Muscle of leg (tissue), 11 donors: Measurements from ENCODE around the gene CSF3. TPM values are rescaled to one million over a fixed set of nuclear protein-coding genes. Genes with fewer than 3 reads are reported as not detected.

Experiments
- DNase-seq: peaks from one replicate; pipeline ENCODE4 v3.0.0; 2013
- H3K27ac ChIP-seq: one replicate; pipeline ENCODE4 v1.5.1; 2013; ENCODE audit warnings: mild to moderate bottlenecking, low read length, control low read depth
- H3K27me3 ChIP-seq: one replicate; pipeline ENCODE4 v1.6.1; 2013; ENCODE audit warnings: low read length; ENCODE audit not compliant: control insufficient read depth, insufficient read depth
- H3K36me3 ChIP-seq: one replicate; pipeline ENCODE4 v1.6.1; 2013; ENCODE audit warnings: low read length; ENCODE audit not compliant: control insufficient read depth, insufficient read depth
- H3K4me1 ChIP-seq: one replicate; pipeline ENCODE4 v1.6.1; 2013; ENCODE audit warnings: low read length; ENCODE audit not compliant: control insufficient read depth, insufficient read depth
- H3K4me3 ChIP-seq: one replicate; pipeline ENCODE4 v1.5.1; 2013; ENCODE audit warnings: low read length, control low read depth
- H3K9me3 ChIP-seq: replicated peaks from 2 replicates; pipeline ENCODE4 v1.6.1; 2013; ENCODE audit warnings: low read depth, low read length; ENCODE audit not compliant: control insufficient read depth
- WGBS: methylation state at CpG from one replicate; pipeline ENCODE4 v1.1.5; 2013; ENCODE audit warnings: missing lambda C conversion rate; ENCODE audit not compliant: insufficient coverage; 5-methylcytosine and 5-hydroxymethylcytosine counted together
- polyA plus RNA-seq, 8 donors: library from polyadenylated mRNA; unstranded; fragments of 120-200 nt; gene quantifications; one replicate each; pipeline versions ENCODE4 v1.2.1 to v1.2.3, GENCODE V29; 2013; ENCODE audit warnings: inconsistent platforms in 1 of 8, low replicate concordance in 1 of 8; ENCODE audit not compliant: insufficient read length in 8 of 8, insufficient read depth in 1 of 8
- total RNA-seq: library from RNA; stranded (reverse); fragments of 120-200 nt; gene quantifications from one replicate; pipeline ENCODE4 v1.2.4, GENCODE V29; 2013

The CSF3 gene
- total and polyA plus RNA-seq, 9 donors, result 0.09 to 0.54 (median 0.20) TPM; not detected in 1

GRCh38 chr17:40022961-40023541 is 7.8 kb downstream of the CSF3 start:
- no peaks in the 10 kb centered on the region for H3K9me3 ChIP-seq
- peaks cover 80% of the 10 kb centered on the region for H3K36me3 ChIP-seq
- H3K4me3 ChIP-seq, result no peak overlapping the region
- no peaks in the 10 kb centered on the region for H3K27me3 ChIP-seq
- no peak for DNase-seq
- peaks cover 69% of the 10 kb centered on the region for H3K4me1 ChIP-seq
- WGBS, result 85% methylated on average over 14 of the region's 19 CpGs
- peak overlapping the region; percentile 47 for H3K27ac ChIP-seq

DNA sequence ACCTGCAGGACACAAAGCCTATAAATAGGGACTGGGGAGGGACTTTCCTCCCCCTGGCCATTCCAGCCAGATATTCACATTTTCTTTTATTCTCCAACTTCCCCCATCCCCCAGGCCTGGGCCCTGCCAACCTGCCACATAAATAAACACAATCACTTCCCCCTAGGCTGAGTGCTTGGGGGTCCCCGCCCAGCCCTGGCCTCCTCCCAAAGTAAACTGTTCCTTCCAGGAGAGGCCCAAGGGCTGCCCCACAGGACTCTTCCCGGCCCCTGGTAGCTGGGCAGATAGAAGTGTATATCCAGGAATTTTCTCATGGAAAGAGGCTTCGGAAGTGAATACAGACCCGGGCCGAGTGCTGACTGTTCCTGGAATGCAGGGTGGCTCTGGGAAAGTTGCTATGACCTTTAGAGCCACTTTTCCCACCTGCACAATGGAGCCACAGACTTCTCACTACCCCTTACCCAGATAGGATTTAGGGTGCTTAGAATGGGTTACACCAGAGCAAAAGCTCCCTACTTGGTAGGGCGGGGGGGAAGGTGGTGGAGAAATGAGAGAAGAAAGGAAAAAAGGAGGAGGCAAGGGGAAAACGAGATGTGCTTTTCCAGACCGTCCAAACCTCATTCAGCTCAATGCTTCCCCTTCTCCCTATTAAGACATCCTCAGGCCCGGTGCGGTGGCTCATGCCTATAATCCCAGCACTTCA is 8.5 kb downstream of the CSF3 start:
- Histone ChIP-seq H3K4me1 (peaks cover 62% of the 10 kb centered on the region), H3K4me3 (no peak overlapping the region), H3K27me3 (no peaks in the 10 kb centered on the region), H3K9me3 (no peaks in the 10 kb centered on the region), H3K27ac (peak overlapping the region; percentile 47), H3K36me3 (peaks cover 85% of the 10 kb centered on the region)
- no peak for DNase-seq
- WGBS, result no CpG with 5 or more reads among the region's 10 CpGs

- Histone ChIP-seq H3K27me3 (no peaks in the 10 kb centered on the region), H3K9me3 (no peaks in the 10 kb centered on the region), H3K4me3 (no peak overlapping the region), H3K27ac (no peak overlapping the region), H3K36me3 (peaks cover 87% of the 10 kb centered on the region), H3K4me1 (peaks cover 51% of the 10 kb centered on the region)
- DNase-seq, result no peak
- WGBS, result 91% methylated on average over 8 of the region's 8 CpGs
Measured at GRCh38 chr17:40024901-40025300, 9.7 kb downstream of the CSF3 start.

- no peak for DNase-seq
- H3K27ac ChIP-seq, result no peak overlapping the region
- 100% methylated on average over 1 of the region's 2 CpGs for WGBS
- H3K27me3 ChIP-seq, result no peaks in the 10 kb centered on the region
- H3K4me1 ChIP-seq, result peaks cover 44% of the 10 kb centered on the region
- H3K36me3 ChIP-seq, result peaks cover 87% of the 10 kb centered on the region
- H3K9me3 ChIP-seq, result no peaks in the 10 kb centered on the region
- no peak overlapping the region for H3K4me3 ChIP-seq
Measured at GRCh38 chr17:40025559-40025958, 10.3 kb downstream of the CSF3 start.

DNA sequence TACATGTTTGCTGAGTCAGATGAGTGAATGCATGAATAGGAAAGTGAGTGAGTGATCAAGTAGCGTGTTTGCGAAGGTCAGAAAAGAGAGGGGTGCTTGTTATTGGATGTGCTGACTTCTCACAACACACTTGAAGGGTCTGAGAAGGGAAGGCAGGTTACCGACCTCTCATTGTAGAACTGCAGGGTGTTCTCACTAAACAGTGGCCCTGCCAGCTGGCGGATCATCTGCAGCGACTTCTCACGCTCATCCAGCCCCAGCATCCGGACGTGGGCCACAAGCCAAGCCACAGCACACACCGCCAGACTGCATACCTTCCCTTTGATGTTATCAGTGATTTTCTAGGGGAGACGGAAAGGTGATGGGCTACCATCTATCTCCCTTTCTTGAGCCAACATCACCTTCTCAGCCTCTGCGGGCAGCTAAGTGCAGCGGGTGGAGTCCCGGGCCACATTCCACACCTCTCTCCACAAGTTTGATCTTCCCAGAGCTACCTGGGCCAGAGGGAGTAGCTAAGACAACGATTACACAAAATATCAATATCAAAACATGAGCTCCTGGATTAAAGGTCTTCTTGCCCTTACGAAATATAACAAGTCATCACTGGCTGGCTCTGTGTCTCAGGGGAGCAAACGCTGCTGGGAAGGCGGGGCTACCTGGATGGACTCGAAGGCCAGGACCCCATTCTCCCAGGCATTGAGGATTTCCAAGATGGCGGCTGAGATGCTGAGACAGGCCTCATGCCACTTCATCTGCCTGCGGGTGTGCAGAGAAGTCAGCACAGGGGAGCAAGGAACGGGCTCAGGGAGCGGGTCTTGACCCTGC is 11.0 kb downstream of the CSF3 start:
- H3K36me3 ChIP-seq, result peaks cover 90% of the 10 kb centered on the region
- WGBS, result 88% methylated on average over 15 of the region's 22 CpGs
- no peak overlapping the region for H3K4me3 ChIP-seq
- DNase-seq, result no peak
- no peaks in the 10 kb centered on the region for H3K27me3 ChIP-seq
- H3K27ac ChIP-seq, result no peak overlapping the region
- H3K4me1 ChIP-seq, result peaks cover 38% of the 10 kb centered on the region
- no peaks in the 10 kb centered on the region for H3K9me3 ChIP-seq

DNA sequence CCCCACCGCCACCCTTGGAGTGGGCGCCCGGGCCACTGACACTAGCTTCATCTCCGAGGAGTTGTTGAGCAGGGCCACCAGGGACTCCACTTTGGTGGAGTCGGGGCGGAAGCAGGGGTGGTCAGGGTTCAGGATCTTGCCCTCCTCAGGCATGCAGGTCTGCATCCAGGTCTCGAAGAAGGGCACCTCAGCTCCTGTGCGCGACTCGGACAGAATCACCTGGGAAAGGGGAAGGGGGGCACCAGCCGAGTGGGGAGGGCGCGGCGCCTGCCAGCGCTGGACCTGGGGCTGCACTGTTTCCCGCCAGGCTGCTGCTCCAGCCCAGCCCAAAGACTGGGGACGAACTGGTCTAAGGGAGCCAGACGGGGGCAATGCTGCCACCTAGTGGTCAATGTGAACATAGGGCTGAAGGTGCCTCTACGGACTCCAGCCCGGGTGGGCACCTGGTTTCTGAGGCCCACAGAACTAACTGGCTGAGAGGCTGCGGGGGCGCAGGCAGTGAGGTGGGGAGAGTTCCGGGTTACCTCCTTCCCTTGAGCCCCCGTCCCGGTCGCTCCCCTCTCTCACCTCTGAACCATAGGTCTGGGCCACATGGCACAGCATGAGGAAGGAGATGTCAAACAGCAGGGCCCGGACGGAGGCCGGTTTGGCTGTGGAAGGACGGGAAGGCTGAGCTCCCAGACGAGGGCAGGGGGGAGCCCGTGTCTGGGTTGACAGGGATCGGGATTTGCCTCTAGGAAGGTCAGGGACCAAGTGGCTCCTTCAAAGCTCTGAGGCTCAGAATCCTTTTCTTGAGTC is 11.8 kb downstream of the CSF3 start:
- Histone ChIP-seq H3K4me3 (no peak overlapping the region), H3K27me3 (no peaks in the 10 kb centered on the region), H3K36me3 (peaks cover 89% of the 10 kb centered on the region), H3K4me1 (peaks cover 30% of the 10 kb centered on the region), H3K9me3 (no peaks in the 10 kb centered on the region), H3K27ac (no peak overlapping the region)
- WGBS, result 34% methylated on average over 30 of the region's 33 CpGs
- DNase-seq, result peak; percentile 89

DNA sequence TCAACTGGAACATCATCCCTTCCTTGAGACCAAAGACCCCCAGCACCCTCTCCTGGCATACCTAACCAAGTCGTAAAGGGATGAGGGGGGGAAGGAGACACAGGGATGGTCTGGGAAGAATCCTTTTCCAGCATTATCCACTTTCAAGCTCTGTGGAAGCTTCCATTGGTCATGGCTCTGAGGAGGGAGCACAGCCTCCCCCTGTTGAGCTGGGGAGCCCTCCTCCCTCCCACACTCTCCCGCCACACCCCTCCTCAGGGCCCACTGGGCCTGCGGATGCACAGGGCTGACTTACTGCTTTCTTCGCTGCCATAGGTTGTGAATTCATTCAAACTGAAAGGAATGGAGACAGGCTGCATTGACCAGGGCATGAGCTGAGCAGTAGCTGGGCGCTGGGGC is 12.4 kb downstream of the CSF3 start:
- H3K9me3 ChIP-seq, result no peaks in the 10 kb centered on the region
- H3K36me3 ChIP-seq, result peaks cover 89% of the 10 kb centered on the region
- no peak for DNase-seq
- peaks cover 24% of the 10 kb centered on the region for H3K4me1 ChIP-seq
- no peak overlapping the region for H3K4me3 ChIP-seq
- no peak overlapping the region for H3K27ac ChIP-seq
- WGBS, result 81% methylated on average over 2 of the region's 5 CpGs
- H3K27me3 ChIP-seq, result no peaks in the 10 kb centered on the region

- Histone ChIP-seq H3K4me3 (no peak overlapping the region), H3K27me3 (no peaks in the 10 kb centered on the region), H3K4me1 (peaks cover 14% of the 10 kb centered on the region), H3K9me3 (no peaks in the 10 kb centered on the region), H3K36me3 (peaks cover 90% of the 10 kb centered on the region), H3K27ac (no peak overlapping the region)
- DNase-seq, result no peak
- WGBS, result 94% methylated on average over 13 of the region's 13 CpGs
Measured at GRCh38 chr17:40028595-40028994, 13.4 kb downstream of the CSF3 start.

DNA sequence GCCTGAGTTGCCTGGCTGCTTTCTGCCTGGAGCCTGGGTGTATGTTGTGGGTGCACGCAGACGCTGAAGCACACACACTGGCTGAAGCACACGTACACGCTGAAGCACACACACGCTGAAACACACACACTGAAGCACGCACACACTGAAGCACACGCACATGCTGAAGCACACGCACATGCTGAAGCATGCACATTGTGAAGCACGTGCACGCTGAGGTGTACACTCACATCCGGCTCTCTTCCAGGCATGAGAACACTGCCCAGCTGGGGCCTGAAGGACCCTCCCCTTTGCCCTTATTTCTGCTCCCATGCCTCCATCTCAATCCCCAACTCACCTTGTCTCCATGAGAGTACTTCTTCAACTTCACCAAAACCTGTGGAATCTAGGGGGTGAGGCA is 16.5 kb downstream of the CSF3 start:
- Histone ChIP-seq H3K4me3 (no peak overlapping the region), H3K27ac (no peak overlapping the region), H3K36me3 (peaks cover 89% of the 10 kb centered on the region), H3K27me3 (no peaks in the 10 kb centered on the region), H3K4me1 (peaks cover 4% of the 10 kb centered on the region), H3K9me3 (no peaks in the 10 kb centered on the region)
- DNase-seq, result no peak
- WGBS, result 96% methylated on average over 11 of the region's 11 CpGs
